ENCODE results near the gene FGF12. TPM values are rescaled to one million over a fixed set of nuclear protein-coding genes. Genes with fewer than 3 reads are reported as not detected.

Gene FGF12
- total RNA-seq, 1 experiment from 2014 or later = 0.09 TPM

DNA sequence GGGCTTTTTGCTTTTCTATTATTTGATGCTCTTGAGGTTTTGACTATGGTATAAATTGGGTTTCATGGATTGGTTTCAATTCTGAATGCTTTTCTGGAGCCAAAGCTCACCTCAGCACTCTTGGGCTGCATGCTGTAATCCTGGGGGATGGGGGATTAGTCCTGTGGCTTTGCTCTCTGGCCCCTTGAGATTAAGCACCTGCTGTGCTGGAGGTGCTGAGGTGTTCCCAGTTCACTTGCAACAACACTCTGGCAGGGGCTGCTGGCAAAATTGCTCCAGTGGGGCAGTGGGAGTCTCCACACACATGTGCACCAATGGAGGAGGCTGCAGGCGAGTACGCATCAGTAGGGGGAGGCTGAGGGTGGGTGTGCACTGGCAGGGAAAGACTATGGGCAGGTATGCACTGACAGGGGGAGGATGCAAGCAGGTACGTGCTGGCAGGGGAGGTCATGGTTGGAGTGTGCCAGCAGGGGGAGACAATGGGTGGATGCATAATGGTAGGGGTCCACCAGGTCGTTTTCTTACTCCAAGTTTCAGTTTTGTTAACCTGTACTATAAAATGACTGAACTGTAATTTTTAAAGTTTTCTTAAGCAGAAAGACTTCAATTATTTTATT, 489.2 kb downstream of the FGF12 start:
- Mint-ChIP-seq H3K27me3 (ENCODE audit: insufficient read depth, unreplicated experiment) (peaks cover 100% of the 10 kb centered on the region), H3K4me3 (ENCODE audit: unreplicated experiment) (no peak overlapping the region), H3K4me1 (ENCODE audit: insufficient read depth, unreplicated experiment) (no peaks in the 10 kb centered on the region), H3K27ac (ENCODE audit: low read depth, unreplicated experiment) (no peak overlapping the region), H3K9me3 (ENCODE audit: unreplicated experiment) (no peaks in the 10 kb centered on the region), H3K36me3 (ENCODE audit: insufficient read depth, unreplicated experiment) (no peaks in the 10 kb centered on the region)
- POLR2A ChIA-PET = interaction anchor here (1.1 kb wide), 1 partner anchor 15 kb away, joined by 3 read pairs; no protein-coding TSS in a partner anchor
- no peak for DNase-seq (ENCODE audit: unreplicated experiment)
- BruUV-seq (replicated peaks) = no TSS peak
- intact Hi-C loops (cut with micrococcal nuclease) = no loop called here
- CTCF ChIA-PET = interaction anchor here (1.0 kb wide), 1 partner anchor 8 kb away, joined by 4 read pairs; no protein-coding TSS in a partner anchor
- TF ChIP-seq, protein P1, sequence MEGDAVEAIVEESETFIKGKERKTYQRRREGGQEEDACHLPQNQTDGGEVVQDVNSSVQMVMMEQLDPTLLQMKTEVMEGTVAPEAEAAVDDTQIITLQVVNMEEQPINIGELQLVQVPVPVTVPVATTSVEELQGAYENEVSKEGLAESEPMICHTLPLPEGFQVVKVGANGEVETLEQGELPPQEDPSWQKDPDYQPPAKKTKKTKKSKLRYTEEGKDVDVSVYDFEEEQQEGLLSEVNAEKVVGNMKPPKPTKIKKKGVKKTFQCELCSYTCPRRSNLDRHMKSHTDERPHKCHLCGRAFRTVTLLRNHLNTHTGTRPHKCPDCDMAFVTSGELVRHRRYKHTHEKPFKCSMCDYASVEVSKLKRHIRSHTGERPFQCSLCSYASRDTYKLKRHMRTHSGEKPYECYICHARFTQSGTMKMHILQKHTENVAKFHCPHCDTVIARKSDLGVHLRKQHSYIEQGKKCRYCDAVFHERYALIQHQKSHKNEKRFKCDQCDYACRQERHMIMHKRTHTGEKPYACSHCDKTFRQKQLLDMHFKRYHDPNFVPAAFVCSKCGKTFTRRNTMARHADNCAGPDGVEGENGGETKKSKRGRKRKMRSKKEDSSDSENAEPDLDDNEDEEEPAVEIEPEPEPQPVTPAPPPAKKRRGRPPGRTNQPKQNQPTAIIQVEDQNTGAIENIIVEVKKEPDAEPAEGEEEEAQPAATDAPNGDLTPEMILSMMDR (IDR thresholded peaks at IDR 0.05; ENCODE audit: unreplicated experiment) = no peak

DNA sequence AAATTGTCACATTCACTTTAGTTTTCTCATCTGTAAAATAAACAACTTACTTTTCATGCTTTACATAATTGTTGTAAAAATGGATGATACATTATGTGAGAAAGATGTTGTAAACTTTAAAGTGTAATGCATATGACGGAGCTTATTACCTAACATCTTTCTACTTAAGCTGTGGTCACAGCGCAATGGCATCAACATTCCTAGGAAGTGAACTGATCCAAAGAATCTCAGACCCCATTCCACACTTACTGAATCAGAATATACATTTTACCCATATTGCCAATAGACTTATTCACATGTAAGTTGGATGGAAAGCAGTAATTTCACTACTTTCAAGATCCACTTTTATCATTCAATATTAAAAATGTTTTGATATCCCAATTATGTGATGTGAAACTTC, 497.5 kb downstream of the FGF12 start:
- DNase-seq (ENCODE audit: unreplicated experiment) = peak; percentile 22
- intact Hi-C loops (cut with micrococcal nuclease) = no loop called here
- Mint-ChIP-seq H3K4me3 (ENCODE audit: unreplicated experiment) (no peak overlapping the region), H3K36me3 (ENCODE audit: insufficient read depth, unreplicated experiment) (no peaks in the 10 kb centered on the region), H3K4me1 (ENCODE audit: insufficient read depth, unreplicated experiment) (no peaks in the 10 kb centered on the region), H3K9me3 (ENCODE audit: unreplicated experiment) (no peaks in the 10 kb centered on the region), H3K27ac (ENCODE audit: low read depth, unreplicated experiment) (no peak overlapping the region), H3K27me3 (ENCODE audit: insufficient read depth, unreplicated experiment) (peaks cover 31% of the 10 kb centered on the region)
- ChIA-PET CTCF (interaction anchor here (0.8 to 1.2 kb wide), 2 partner anchors 8 to 27 kb away, joined by 3 to 4 read pairs; no protein-coding TSS in a partner anchor), POLR2A (no interaction called here)
- TF ChIP-seq, protein P1 (IDR thresholded peaks at IDR 0.05; ENCODE audit: unreplicated experiment) = no peak
- no TSS peak for BruUV-seq (replicated peaks)

DNA sequence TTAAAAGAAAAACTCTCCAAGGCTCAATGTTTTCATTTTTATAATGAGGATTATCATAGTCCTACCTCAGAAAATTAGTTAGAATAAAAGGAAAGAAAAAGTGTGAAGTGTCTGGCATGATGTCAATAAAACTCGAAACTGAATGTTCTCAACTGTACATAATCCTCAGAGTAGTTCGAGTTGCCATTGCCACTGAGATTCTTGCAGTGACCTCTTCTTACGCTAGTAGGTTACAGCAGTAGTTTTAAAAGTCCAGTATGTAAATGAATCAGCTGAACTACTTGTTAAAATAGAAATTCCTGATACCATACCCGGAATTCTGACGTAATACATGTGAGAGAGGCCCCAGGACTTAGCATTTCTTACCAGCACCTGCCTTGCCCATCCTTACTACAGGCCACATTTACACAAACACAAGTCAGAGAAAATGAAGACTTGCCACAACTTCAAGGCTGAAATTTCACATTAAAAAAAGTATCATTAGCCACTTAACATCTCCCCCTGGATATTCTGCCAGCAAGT, 502.6 kb downstream of the FGF12 start:
- H3K36me3 Mint-ChIP-seq (ENCODE audit: insufficient read depth, unreplicated experiment) = no peaks in the 10 kb centered on the region

DNA sequence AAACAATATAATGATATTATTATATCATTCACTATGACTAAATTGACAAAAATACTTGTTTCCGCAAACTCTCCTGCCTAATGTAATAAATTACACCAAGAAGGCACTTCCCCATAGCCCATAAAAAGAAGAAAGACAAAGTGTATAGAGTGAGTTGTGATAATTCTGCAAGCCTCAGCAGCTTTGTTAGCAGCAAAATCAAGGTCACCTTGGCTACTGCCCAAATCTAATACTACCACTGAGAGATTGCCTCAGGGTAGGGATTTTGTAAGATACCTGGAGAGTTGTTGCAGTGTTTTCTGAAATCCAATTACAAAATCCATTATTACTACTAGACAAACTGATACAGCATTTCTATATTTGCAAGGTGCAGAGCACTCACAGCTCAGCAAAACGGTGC, 503.5 kb downstream of the FGF12 start:
- H3K27ac Mint-ChIP-seq (ENCODE audit: low read depth, unreplicated experiment) = no peak overlapping the region
- H3K4me1 Mint-ChIP-seq (ENCODE audit: insufficient read depth, unreplicated experiment) = peaks cover 5% of the 10 kb centered on the region

More for the DNA sequence above, 502.6 kb downstream of the FGF12 start:
- Mint-ChIP-seq H3K27ac (ENCODE audit: low read depth, unreplicated experiment) (no peak overlapping the region), H3K4me1 (ENCODE audit: insufficient read depth, unreplicated experiment) (peaks cover 5% of the 10 kb centered on the region), H3K27me3 (ENCODE audit: insufficient read depth, unreplicated experiment) (no peaks in the 10 kb centered on the region), H3K4me3 (ENCODE audit: unreplicated experiment) (no peak overlapping the region), H3K9me3 (ENCODE audit: unreplicated experiment) (no peaks in the 10 kb centered on the region)
- intact Hi-C loops (cut with micrococcal nuclease) = no loop called here
- POLR2A ChIA-PET = interaction anchor here (1.7 kb wide), 1 partner anchor 15 kb away, joined by 4 read pairs; no protein-coding TSS in a partner anchor
- no peak for DNase-seq (ENCODE audit: unreplicated experiment)
- TF ChIP-seq, protein P1 (IDR thresholded peaks at IDR 0.05; ENCODE audit: unreplicated experiment) = no peak
- no TSS peak for BruUV-seq (replicated peaks)
- CTCF ChIA-PET = interaction anchor here (0.6 to 1.2 kb wide), 3 partner anchors 22 to 219 kb away, joined by 3 to 4 read pairs (median 3); no protein-coding TSS in a partner anchor

More for the DNA sequence above, 503.5 kb downstream of the FGF12 start:
- no peaks in the 10 kb centered on the region for H3K36me3 Mint-ChIP-seq (ENCODE audit: insufficient read depth, unreplicated experiment)
- peak; percentile 40 for DNase-seq (ENCODE audit: unreplicated experiment)
- ChIA-PET POLR2A (interaction anchor here (0.6 to 1.7 kb wide), 5 partner anchors 9 to 264 kb away, joined by 3 to 4 read pairs (median 3); no protein-coding TSS in a partner anchor), CTCF (interaction anchor here (0.6 to 1.2 kb wide), 3 partner anchors 9 to 93 kb away, joined by 3 read pairs; no protein-coding TSS in a partner anchor)
- no peaks in the 10 kb centered on the region for H3K9me3 Mint-ChIP-seq (ENCODE audit: unreplicated experiment)
- intact Hi-C loops (cut with micrococcal nuclease) = no loop called here
- TF ChIP-seq, protein P1 (IDR thresholded peaks at IDR 0.05; ENCODE audit: unreplicated experiment) = no peak
- BruUV-seq (replicated peaks) = no TSS peak
- no peak overlapping the region for H3K4me3 Mint-ChIP-seq (ENCODE audit: unreplicated experiment)
- H3K27me3 Mint-ChIP-seq (ENCODE audit: insufficient read depth, unreplicated experiment) = no peaks in the 10 kb centered on the region

Measured in MCF 10A (cell line).